ENCODE data around the gene BIRC6.
"Not testable (repeated sequence)": the region's sequence is repeated elsewhere in the genome, so short reads cannot be mapped to it uniquely, and the experiment has no call there.

GRCh38 chr2:32362997-32363396 lies 6.2 kb downstream of the BIRC6 start:
- not testable (repeated sequence) for TF ChIP-seq CTCF (conservative IDR thresholded peaks at IDR 0.05; ENCODE audit: low read length); EZH2phosphoT487 (IDR thresholded peaks at IDR 0.05; ENCODE audit: borderline replicate concordance, low read depth, low read length)
